ENCODE measurements around the gene HDAC11.

- TF ChIP-seq CTCF (optimal IDR thresholded peaks at IDR 0.05 in 1 of 3, IDR thresholded peaks at IDR 0.05 in 1 of 3, conservative IDR thresholded peaks at IDR 0.05 in 1 of 3; ENCODE audit: extremely low read depth in 1 of 3, insufficient read depth in 2 of 3, low read length in 3 of 3) (no peak), EZH2 (IDR thresholded peaks at IDR 0.05; ENCODE audit: low read length) (no peak)
Measured at GRCh38 chr3:13553686-13554085, 73.6 kb downstream of the HDAC11 start.
